ENCODE data around the gene INS.

INS gene

DNA sequence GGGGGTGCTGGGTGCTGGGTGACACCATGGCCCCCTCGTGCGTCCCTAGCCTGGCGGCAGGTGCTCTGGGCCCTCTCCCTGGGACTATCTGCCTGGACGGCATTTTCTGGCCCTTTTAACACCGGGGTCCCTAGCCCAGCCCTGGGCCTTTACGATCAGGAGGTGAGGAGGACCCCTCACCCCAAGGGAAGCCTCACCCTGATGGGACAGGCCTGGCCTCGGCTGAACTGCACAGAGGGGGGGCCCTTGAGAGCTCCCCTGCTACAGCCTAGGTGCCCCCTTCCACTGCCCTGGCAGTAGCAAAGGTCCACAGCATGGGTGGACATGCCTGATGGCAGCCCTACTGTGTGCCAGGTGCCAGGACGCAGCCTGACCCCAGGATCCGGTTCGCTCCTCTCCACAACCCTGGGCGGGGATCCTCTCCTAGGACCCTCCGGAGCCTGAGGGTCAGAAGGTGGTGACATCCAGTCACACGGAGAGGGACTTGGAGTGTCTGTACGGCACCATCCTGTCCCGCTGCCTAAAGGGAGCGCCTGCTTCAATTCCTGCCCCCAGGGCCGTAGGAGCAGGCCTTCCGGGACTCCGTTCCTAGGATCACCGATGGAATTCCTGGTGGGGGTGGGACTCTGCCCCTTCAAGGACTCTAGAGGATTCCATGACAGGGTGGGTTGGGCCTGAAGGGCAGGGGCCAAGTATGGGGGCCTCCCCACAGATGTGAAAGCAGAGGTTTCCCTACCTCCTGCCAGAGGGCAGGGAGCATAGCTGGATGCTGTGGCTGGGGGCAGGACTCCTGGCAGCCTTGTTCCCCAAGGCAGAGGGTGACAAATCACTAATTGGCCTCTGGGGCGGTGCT lies 43.6 kb upstream of the INS start:
- Histone ChIP-seq H3K36me3 (ENCODE audit: control insufficient read depth in 2 of 2, insufficient read depth in 2 of 2, low read length in 2 of 2) (no peaks in the 10 kb centered on the region), H3K27ac (ENCODE audit: low read length) (no peak overlapping the region), H3K9ac (ENCODE audit: low read length in 2 of 2) (no peak overlapping the region), H3K4me1 (ENCODE audit: control insufficient read depth, insufficient read depth, low read length) (no peaks in the 10 kb centered on the region), H3K27me3 (ENCODE audit: control insufficient read depth in 1 of 2, insufficient read depth in 2 of 2, low read length in 2 of 2) (no peaks in the 10 kb centered on the region), H3K4me3 (ENCODE audit: low read length in 2 of 2) (no peak overlapping the region), H3K9me3 (ENCODE audit: control insufficient read depth in 2 of 2, low read length in 2 of 2) (peaks cover 0 to 8% of the 10 kb centered on the region in 2 donors)

DNA sequence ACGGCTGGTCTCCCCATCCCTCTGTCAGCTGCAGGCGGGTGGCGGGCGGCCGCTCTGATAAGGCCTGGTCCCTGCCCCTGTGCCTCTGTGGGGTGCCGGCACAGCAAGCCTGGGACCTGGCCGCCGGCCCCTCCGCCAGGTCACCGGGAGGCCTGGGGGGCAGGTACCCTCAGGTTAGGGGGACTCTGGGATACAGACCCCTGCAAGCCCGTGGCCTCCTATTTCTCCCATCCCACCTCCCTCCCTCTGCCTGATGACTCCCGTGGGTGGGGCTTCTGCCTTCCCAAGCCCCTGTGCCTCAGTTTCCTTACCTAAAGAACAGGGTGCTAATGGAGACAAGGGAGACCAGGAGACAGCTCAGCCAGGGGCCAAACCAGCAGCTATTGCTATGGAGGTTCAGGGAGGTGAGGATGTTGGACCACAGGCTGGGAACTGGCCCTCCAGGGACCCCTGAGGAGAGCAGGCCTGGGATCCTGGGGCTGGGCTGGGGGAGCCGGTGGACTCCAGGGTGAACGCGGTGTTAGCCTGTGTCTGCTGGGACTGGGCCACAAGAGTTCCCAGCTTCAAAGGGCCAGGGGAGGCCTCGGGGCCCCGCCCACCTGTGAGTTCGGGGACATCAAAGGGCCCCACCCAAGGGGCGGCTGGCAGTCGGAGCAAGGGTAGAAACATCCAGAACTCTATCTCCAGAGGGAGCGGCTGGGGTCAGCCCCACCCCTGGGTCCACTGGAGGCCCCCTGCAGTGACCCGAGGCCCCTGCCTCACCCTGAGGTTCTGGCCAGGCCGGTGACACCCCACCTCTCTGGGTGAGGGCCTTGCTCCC lies 42.6 kb upstream of the INS start:
- H3K27me3 ChIP-seq (ENCODE audit: control insufficient read depth in 1 of 2, insufficient read depth in 2 of 2, low read length in 2 of 2) = no peaks in the 10 kb centered on the region
- no peaks in the 10 kb centered on the region for H3K36me3 ChIP-seq (ENCODE audit: control insufficient read depth in 2 of 2, insufficient read depth in 2 of 2, low read length in 2 of 2)
- no peaks in the 10 kb centered on the region for H3K4me1 ChIP-seq (ENCODE audit: control insufficient read depth, insufficient read depth, low read length)
- H3K9me3 ChIP-seq (ENCODE audit: control insufficient read depth in 2 of 2, low read length in 2 of 2) = peaks cover 0 to 8% of the 10 kb centered on the region in 2 donors
- no peak overlapping the region for H3K4me3 ChIP-seq (ENCODE audit: low read length in 2 of 2)
- H3K27ac ChIP-seq (ENCODE audit: low read length) = no peak overlapping the region
- H3K9ac ChIP-seq (ENCODE audit: low read length in 2 of 2) = no peak overlapping the region

DNA sequence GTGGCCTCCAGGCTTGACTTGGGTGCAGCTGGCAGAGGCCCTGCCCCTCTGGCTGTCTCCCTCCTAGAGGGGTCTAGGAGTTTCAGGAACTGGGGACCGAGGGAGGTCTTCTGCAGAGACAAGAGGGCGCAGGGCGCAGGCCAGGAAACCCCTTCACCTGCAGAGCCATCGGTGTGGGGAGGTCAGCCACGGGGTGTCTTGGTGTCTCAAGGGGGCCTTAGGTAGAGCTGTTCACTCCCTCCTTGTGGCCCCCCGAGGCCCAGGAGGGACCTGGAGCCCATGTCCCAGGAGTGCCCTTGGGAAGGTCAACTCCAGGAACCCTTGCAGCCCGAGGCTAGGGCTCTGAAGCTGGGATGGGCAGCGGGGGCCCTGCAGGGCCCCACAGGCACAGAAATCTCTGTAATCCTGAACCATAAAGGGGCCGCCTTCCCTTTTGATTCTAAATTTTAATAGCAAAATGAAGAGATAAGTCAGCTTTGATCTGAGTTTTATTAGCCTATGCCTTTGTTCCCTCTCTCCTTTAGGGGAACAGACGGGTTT lies 42.0 kb upstream of the INS start:
- no peaks in the 10 kb centered on the region for H3K4me1 ChIP-seq (ENCODE audit: control insufficient read depth, insufficient read depth, low read length)
- H3K4me3 ChIP-seq (ENCODE audit: low read length in 2 of 2) = no peak overlapping the region
- H3K36me3 ChIP-seq (ENCODE audit: control insufficient read depth in 2 of 2, insufficient read depth in 2 of 2, low read length in 2 of 2) = no peaks in the 10 kb centered on the region
- H3K27ac ChIP-seq (ENCODE audit: low read length) = no peak overlapping the region
- no peaks in the 10 kb centered on the region for H3K27me3 ChIP-seq (ENCODE audit: control insufficient read depth in 1 of 2, insufficient read depth in 2 of 2, low read length in 2 of 2)
- H3K9me3 ChIP-seq (ENCODE audit: control insufficient read depth in 2 of 2, low read length in 2 of 2) = peaks cover 0 to 8% of the 10 kb centered on the region in 2 donors
- H3K9ac ChIP-seq (ENCODE audit: low read length in 2 of 2) = no peak overlapping the region

DNA sequence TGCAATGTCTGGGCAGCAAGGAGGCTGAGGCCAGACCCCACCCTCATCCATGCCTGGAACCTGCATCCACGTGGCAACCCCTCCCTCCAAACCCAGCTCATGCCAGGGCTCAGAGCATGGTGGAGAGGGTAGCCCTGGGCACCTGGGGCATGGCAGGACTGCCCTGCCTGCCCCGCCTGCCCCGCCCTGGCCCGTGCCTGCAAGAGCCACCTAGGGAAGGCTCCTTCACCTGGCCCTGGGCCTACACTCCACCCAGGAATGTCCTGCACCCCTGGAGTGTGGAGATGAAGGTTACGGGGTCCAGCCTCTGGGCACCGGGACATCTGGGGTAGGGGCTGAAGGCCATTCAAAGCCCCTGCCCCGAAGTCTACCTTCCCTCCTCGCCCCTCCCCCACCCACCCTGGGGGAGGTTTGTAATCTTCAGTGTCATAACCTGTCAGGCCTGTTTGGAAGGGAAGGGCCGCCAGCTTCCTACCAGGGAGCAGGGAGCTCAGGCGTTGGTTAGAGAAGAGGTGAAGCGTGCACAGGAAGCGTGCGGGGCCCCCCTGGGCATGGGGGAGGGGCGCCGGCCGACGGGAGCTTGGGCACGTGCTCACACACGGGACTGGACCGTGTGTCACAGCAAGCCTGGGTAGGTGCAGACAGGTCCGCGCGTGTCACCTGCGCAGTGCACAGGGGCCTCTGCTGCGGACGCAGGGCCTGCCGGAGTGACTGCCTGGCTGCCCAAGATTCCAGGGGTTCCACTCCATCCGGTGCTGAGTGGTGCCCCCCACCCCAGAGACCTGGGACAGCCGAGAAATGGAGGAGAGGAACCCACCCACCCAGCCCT lies 41.3 kb upstream of the INS start:
- H3K27me3 ChIP-seq (ENCODE audit: control insufficient read depth in 1 of 2, insufficient read depth in 2 of 2, low read length in 2 of 2) = no peaks in the 10 kb centered on the region
- no peaks in the 10 kb centered on the region for H3K36me3 ChIP-seq (ENCODE audit: control insufficient read depth in 2 of 2, insufficient read depth in 2 of 2, low read length in 2 of 2)
- no peaks in the 10 kb centered on the region for H3K4me1 ChIP-seq (ENCODE audit: control insufficient read depth, insufficient read depth, low read length)
- no peak overlapping the region for H3K27ac ChIP-seq (ENCODE audit: low read length)
- peaks cover 0 to 3% of the 10 kb centered on the region in 2 donors for H3K9me3 ChIP-seq (ENCODE audit: control insufficient read depth in 2 of 2, low read length in 2 of 2)
- H3K4me3 ChIP-seq (ENCODE audit: low read length in 2 of 2) = no peak overlapping the region
- no peak overlapping the region for H3K9ac ChIP-seq (ENCODE audit: low read length in 2 of 2)

DNA sequence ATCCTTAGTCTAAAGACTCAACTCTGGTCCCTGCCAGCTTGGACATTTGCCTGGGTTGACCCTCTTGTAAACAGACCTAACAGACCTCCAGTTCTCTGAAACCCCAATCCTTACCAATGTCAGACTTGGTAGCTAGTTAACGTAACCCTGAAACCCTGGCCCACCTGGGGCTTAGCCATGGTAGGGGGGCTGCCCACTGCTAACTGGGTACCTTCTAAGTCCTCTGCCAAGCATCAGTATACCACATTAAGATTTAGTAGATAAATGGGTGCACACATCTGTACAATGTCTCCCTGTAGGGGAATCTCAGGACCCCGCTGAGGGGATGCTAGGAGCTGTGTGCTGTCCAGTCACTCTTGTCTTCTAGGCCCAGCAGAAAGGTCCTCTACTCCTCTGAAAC lies 40.5 kb upstream of the INS start:
- no peak overlapping the region for H3K4me3 ChIP-seq (ENCODE audit: low read length in 2 of 2)
- H3K4me1 ChIP-seq (ENCODE audit: control insufficient read depth, insufficient read depth, low read length) = no peaks in the 10 kb centered on the region
- H3K9me3 ChIP-seq (ENCODE audit: control insufficient read depth in 2 of 2, low read length in 2 of 2) = no peaks in the 10 kb centered on the region
- no peak overlapping the region for H3K9ac ChIP-seq (ENCODE audit: low read length in 2 of 2)
- H3K27me3 ChIP-seq (ENCODE audit: control insufficient read depth in 1 of 2, insufficient read depth in 2 of 2, low read length in 2 of 2) = peaks cover 0 to 2% of the 10 kb centered on the region in 2 donors
- no peaks in the 10 kb centered on the region for H3K36me3 ChIP-seq (ENCODE audit: control insufficient read depth in 2 of 2, insufficient read depth in 2 of 2, low read length in 2 of 2)
- no peak overlapping the region for H3K27ac ChIP-seq (ENCODE audit: low read length)

DNA sequence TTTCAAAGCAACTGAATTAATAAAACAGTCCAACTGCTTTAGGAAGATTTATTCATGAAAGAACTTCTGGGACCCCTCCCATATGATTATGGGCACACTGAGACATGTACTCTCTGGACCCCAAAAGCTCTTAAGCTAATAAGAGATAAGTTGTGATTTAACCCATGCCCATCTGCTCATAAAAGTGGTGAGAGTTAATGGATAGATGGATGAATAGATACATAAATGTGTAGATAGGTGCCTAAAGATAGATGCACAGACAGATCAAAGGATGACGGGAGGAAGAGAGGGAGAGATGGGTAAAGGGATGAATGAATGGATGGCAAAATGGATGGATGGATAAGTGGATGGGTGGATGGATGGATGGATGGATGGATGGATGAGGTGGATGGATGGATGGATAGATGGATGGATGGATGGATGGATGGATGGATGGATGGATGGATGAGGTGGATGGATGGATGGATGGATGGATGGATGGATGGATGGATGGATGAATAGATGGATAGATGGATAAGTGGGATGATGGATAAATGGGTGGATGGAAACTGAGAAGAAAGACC lies 40.0 kb upstream of the INS start:
- Histone ChIP-seq H3K4me1 (ENCODE audit: control insufficient read depth, insufficient read depth, low read length) (no peaks in the 10 kb centered on the region), H3K27ac (ENCODE audit: low read length) (no peak overlapping the region), H3K27me3 (ENCODE audit: control insufficient read depth in 1 of 2, insufficient read depth in 2 of 2, low read length in 2 of 2) (peaks cover 0 to 2% of the 10 kb centered on the region in 2 donors), H3K36me3 (ENCODE audit: control insufficient read depth in 2 of 2, insufficient read depth in 2 of 2, low read length in 2 of 2) (no peaks in the 10 kb centered on the region), H3K9me3 (ENCODE audit: control insufficient read depth in 2 of 2, low read length in 2 of 2) (no peaks in the 10 kb centered on the region), H3K9ac (ENCODE audit: low read length in 2 of 2) (no peak overlapping the region), H3K4me3 (ENCODE audit: low read length in 2 of 2) (no peak overlapping the region)

DNA sequence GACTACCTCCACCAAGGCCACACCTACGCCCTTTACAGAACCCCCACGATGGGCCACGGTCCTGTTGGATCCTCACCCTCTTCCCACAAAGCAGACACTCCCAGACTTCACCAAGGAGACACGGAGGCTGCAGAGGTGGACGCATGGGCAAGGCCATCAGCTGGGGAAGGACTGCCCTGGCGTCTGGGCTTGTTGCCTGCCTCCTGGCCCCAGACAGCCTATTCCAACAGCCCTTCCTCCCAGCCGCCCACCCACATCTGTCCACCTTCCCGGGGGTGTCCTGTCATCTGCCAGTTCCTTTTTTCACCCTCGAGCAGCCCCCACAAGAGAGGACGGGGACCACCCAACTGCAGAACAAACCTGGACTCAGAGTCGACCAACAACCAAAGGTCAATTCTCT lies 39.5 kb upstream of the INS start:
- Histone ChIP-seq H3K4me1 (ENCODE audit: control insufficient read depth, insufficient read depth, low read length) (no peaks in the 10 kb centered on the region), H3K27ac (ENCODE audit: low read length) (no peak overlapping the region), H3K9ac (ENCODE audit: low read length in 2 of 2) (no peak overlapping the region), H3K9me3 (ENCODE audit: control insufficient read depth in 2 of 2, low read length in 2 of 2) (no peaks in the 10 kb centered on the region), H3K36me3 (ENCODE audit: control insufficient read depth in 2 of 2, insufficient read depth in 2 of 2, low read length in 2 of 2) (no peaks in the 10 kb centered on the region), H3K27me3 (ENCODE audit: control insufficient read depth in 1 of 2, insufficient read depth in 2 of 2, low read length in 2 of 2) (peaks cover 0 to 2% of the 10 kb centered on the region in 2 donors), H3K4me3 (ENCODE audit: low read length in 2 of 2) (no peak overlapping the region)

DNA sequence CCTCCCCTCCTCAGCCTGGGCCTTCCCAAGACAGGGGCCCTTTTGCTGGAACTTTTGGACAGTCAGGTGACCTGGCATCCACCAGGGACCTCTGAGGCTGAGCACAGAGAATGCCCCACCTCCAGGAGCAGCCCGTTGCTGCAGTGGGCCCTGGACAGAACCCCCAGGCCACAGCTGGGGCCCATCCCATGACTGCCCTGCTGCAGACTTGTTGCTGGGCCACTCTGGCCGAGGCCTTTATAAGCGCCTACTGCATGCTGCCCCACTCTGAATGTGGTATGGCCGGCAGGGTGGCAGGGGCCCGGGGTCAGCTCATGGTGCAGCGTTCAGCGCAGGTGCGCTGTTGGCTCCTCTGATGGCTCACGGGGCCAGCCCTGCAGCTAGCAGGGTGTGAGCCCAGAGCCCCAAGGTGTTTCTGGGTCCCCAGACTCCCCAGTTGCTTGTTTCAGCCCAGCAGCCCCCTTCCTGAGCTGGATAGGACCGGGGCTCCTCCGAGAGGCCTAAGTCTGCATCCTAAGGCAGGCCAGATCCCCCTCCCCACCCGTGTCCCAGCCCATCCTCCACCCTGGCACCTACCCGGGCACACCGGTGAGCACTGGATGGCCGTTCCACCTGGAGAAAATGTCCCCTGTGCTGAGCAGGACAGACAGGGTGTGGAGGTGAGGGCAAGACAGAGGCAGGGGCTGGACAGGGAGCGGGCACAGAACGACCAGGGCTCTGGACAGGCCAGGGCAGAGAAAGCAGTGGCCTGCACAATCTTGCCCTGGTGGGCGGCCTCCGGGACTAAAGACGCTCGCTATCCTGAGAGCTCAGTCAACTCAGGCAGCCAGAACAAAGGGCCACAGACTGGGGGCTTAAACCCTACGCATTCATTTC lies 38.7 kb upstream of the INS start:
- H3K4me1 ChIP-seq (ENCODE audit: control insufficient read depth, insufficient read depth, low read length) = no peaks in the 10 kb centered on the region
- no peak overlapping the region for H3K27ac ChIP-seq (ENCODE audit: low read length)
- H3K36me3 ChIP-seq (ENCODE audit: control insufficient read depth in 2 of 2, insufficient read depth in 2 of 2, low read length in 2 of 2) = no peaks in the 10 kb centered on the region
- H3K9me3 ChIP-seq (ENCODE audit: control insufficient read depth in 2 of 2, low read length in 2 of 2) = no peaks in the 10 kb centered on the region
- no peak overlapping the region for H3K4me3 ChIP-seq (ENCODE audit: low read length in 2 of 2)
- no peak overlapping the region for H3K9ac ChIP-seq (ENCODE audit: low read length in 2 of 2)
- H3K27me3 ChIP-seq (ENCODE audit: control insufficient read depth in 1 of 2, insufficient read depth in 2 of 2, low read length in 2 of 2) = peaks cover 0 to 5% of the 10 kb centered on the region in 2 donors

DNA sequence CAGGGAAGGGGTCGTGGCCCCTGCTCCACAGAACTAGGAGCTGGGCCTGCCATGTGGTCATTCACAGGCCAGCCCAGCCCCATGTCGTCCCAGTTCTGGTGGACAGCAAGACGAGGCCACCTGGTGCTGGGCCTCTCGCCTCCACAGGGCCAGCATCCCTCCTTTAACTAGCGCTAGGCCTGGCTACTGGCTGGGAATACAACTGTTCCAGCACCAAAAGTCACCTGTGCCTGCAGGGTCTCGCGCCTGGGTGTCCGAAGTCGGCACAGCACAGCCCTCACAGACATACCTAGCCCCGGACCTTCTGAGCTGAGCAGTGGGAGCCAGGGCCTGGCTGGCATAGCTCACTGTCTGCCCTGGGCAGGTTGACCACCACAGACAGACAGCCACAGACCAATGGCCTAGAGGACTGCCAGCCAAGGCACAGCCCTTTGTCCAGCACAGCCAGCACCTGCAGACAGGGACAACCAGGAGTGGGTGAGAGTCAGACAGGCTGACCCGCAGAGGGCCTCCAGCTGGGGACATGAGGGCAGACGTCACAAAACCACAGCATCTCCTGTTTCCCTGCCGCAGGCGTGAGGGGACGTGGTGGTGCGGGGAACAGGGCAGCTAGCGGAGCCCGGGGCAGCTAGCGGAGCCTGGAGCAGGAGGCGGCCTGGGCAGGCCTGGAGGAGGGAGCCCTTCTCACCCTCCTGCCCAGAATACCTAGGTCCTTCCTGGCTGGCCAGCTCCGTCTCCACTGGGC lies 37.8 kb upstream of the INS start:
- Histone ChIP-seq H3K9ac (ENCODE audit: low read length in 2 of 2) (no peak overlapping the region), H3K36me3 (ENCODE audit: control insufficient read depth in 2 of 2, insufficient read depth in 2 of 2, low read length in 2 of 2) (no peaks in the 10 kb centered on the region), H3K27ac (ENCODE audit: low read length) (no peak overlapping the region), H3K9me3 (ENCODE audit: control insufficient read depth in 2 of 2, low read length in 2 of 2) (no peaks in the 10 kb centered on the region), H3K27me3 (ENCODE audit: control insufficient read depth in 1 of 2, insufficient read depth in 2 of 2, low read length in 2 of 2) (peaks cover 0 to 5% of the 10 kb centered on the region in 2 donors), H3K4me3 (ENCODE audit: low read length in 2 of 2) (no peak overlapping the region), H3K4me1 (ENCODE audit: control insufficient read depth, insufficient read depth, low read length) (no peaks in the 10 kb centered on the region)

Data from stomach smooth muscle (tissue), 2 donors.